Neural cell (in vitro differentiated cells): ENCODE measurements around the gene KIAA1549.
"Not testable (repeated sequence)": the region's sequence is repeated elsewhere in the genome, so short reads cannot be mapped to it uniquely, and the experiment has no call there.

ENCODE experiments used
- EP300 ChIP-seq: fragments of 450-650 bp; conservative IDR thresholded peaks from 2 replicates; pipeline ENCODE4 v1.6.1; 2014; ENCODE audit warnings: antibody characterized with exemption, mild to moderate bottlenecking, moderate library complexity; ENCODE audit not compliant: poor library complexity, severe bottlenecking
- EZH2 ChIP-seq: fragments of 200-600, 300-800 bp; shearing (Covaris generic), sonication (generic); IDR thresholded peaks from 2 replicates; pipeline ENCODE4 v1.6.1; 2014; ENCODE audit warnings: antibody characterized with exemption, low read length, borderline replicate concordance, mild to moderate bottlenecking; ENCODE audit not compliant: insufficient read depth, poor library complexity, severe bottlenecking
- MXI1 ChIP-seq: fragments of 450-650 bp; conservative IDR thresholded peaks from 2 replicates; pipeline ENCODE4 v1.6.1; 2014; ENCODE audit warnings: antibody characterized with exemption, mild to moderate bottlenecking; ENCODE audit not compliant: poor library complexity, severe bottlenecking
- POLR2AphosphoS5 ChIP-seq: IDR thresholded peaks from 2 replicates; pipeline ENCODE4 v1.6.1; 2012
- RAD21 ChIP-seq: fragments of 450-650 bp; conservative IDR thresholded peaks from 2 replicates; pipeline ENCODE4 v1.6.1; 2014; ENCODE audit warnings: antibody characterized with exemption, mild to moderate bottlenecking, moderate library complexity
- REST ChIP-seq: IDR thresholded peaks from 2 replicates; pipeline ENCODE4 v1.6.1; 2012; ENCODE audit warnings: borderline replicate concordance
- SMC3 ChIP-seq: fragments of 450-650 bp; conservative IDR thresholded peaks from 2 replicates; pipeline ENCODE4 v1.6.1; 2014; ENCODE audit warnings: antibody characterized with exemption, mild to moderate bottlenecking, moderate library complexity; ENCODE audit not compliant: poor library complexity
- TAF1 ChIP-seq: IDR thresholded peaks from 2 replicates; pipeline ENCODE4 v1.6.1; 2012; ENCODE audit warnings: low read depth
- TF ChIP-seq, protein P1 (sequence below): fragments of 450-650 bp; IDR thresholded peaks from 2 replicates; pipeline ENCODE4 v1.5.1; 2014; ENCODE audit warnings: antibody characterized with exemption, mild to moderate bottlenecking, moderate library complexity; ENCODE audit not compliant: poor library complexity, severe bottlenecking

- TF ChIP-seq, protein P1, sequence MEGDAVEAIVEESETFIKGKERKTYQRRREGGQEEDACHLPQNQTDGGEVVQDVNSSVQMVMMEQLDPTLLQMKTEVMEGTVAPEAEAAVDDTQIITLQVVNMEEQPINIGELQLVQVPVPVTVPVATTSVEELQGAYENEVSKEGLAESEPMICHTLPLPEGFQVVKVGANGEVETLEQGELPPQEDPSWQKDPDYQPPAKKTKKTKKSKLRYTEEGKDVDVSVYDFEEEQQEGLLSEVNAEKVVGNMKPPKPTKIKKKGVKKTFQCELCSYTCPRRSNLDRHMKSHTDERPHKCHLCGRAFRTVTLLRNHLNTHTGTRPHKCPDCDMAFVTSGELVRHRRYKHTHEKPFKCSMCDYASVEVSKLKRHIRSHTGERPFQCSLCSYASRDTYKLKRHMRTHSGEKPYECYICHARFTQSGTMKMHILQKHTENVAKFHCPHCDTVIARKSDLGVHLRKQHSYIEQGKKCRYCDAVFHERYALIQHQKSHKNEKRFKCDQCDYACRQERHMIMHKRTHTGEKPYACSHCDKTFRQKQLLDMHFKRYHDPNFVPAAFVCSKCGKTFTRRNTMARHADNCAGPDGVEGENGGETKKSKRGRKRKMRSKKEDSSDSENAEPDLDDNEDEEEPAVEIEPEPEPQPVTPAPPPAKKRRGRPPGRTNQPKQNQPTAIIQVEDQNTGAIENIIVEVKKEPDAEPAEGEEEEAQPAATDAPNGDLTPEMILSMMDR: not testable (repeated sequence)
- not testable (repeated sequence) for TF ChIP-seq MXI1, EZH2, TAF1, REST, POLR2AphosphoS5, EP300, SMC3, RAD21
Measured at GRCh38 chr7:139025861-139026260, 44.7 kb upstream of the KIAA1549 start.
